ENCODE measurements around the gene LRRC75A.

- TF ChIP-seq, protein P1, sequence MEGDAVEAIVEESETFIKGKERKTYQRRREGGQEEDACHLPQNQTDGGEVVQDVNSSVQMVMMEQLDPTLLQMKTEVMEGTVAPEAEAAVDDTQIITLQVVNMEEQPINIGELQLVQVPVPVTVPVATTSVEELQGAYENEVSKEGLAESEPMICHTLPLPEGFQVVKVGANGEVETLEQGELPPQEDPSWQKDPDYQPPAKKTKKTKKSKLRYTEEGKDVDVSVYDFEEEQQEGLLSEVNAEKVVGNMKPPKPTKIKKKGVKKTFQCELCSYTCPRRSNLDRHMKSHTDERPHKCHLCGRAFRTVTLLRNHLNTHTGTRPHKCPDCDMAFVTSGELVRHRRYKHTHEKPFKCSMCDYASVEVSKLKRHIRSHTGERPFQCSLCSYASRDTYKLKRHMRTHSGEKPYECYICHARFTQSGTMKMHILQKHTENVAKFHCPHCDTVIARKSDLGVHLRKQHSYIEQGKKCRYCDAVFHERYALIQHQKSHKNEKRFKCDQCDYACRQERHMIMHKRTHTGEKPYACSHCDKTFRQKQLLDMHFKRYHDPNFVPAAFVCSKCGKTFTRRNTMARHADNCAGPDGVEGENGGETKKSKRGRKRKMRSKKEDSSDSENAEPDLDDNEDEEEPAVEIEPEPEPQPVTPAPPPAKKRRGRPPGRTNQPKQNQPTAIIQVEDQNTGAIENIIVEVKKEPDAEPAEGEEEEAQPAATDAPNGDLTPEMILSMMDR (IDR thresholded peaks at IDR 0.05; ENCODE audit: low read depth, low read length) = no peak
- TF ChIP-seq POLR2A (IDR thresholded peaks at IDR 0.05; ENCODE audit: extremely low read depth, insufficient read length) (no peak), MYC (IDR thresholded peaks at IDR 0.05; ENCODE audit: low read depth, low read length) (no peak)
- TF ChIP-seq, protein P2, sequence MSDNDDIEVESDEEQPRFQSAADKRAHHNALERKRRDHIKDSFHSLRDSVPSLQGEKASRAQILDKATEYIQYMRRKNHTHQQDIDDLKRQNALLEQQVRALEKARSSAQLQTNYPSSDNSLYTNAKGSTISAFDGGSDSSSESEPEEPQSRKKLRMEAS (IDR thresholded peaks at IDR 0.05; ENCODE audit: low read depth, low read length) = no peak
These were observed 14.3 kb downstream of the LRRC75A start for GRCh38 chr17:16477666-16478065.
